Subcutaneous abdominal adipose tissue (tissue), 5 donors: Measurements from ENCODE around the gene FTO.

Experiments
- H3K27ac ChIP-seq: one replicate; pipeline ENCODE4 v1.7.0; 2013; ENCODE audit warnings: low read depth, mild to moderate bottlenecking, inconsistent platforms, low read length, moderate library complexity
- H3K27me3 ChIP-seq, 5 donors: one replicate each; pipeline ENCODE4 v1.7.0; 2013; ENCODE audit warnings: low read length in 5 of 5, inconsistent platforms in 1 of 5; ENCODE audit not compliant: control insufficient read depth in 5 of 5, insufficient read depth in 4 of 5
- H3K36me3 ChIP-seq, 5 donors: one replicate each; pipeline ENCODE4 v1.7.0; 2013; ENCODE audit warnings: low read length in 5 of 5; ENCODE audit not compliant: control insufficient read depth in 5 of 5, insufficient read depth in 5 of 5
- H3K4me1 ChIP-seq, 5 donors: one replicate each; pipeline ENCODE4 v1.7.0; 2013; ENCODE audit warnings: low read length in 5 of 5, mild to moderate bottlenecking in 3 of 5, moderate library complexity in 1 of 5; ENCODE audit not compliant: control insufficient read depth in 5 of 5, insufficient read depth in 5 of 5
- H3K4me3 ChIP-seq, 5 donors: one replicate each; pipeline ENCODE4 v1.7.0; 2013; ENCODE audit warnings: low read length in 5 of 5, low read depth in 1 of 5
- H3K9ac ChIP-seq, 5 donors: one replicate each; pipeline ENCODE4 v1.7.0; 2013; ENCODE audit warnings: low read length in 5 of 5, mild to moderate bottlenecking in 4 of 5, moderate library complexity in 3 of 5
- H3K9me3 ChIP-seq, 5 donors: one replicate each; pipeline ENCODE4 v1.7.0; 2013; ENCODE audit warnings: low read length in 5 of 5; ENCODE audit not compliant: control insufficient read depth in 5 of 5
- donor health status: healthy.
- donor health status: healthy.
- donor health status: healthy.
- donor health status: healthy.
- donor health status: healthy.

Gene FTO

DNA sequence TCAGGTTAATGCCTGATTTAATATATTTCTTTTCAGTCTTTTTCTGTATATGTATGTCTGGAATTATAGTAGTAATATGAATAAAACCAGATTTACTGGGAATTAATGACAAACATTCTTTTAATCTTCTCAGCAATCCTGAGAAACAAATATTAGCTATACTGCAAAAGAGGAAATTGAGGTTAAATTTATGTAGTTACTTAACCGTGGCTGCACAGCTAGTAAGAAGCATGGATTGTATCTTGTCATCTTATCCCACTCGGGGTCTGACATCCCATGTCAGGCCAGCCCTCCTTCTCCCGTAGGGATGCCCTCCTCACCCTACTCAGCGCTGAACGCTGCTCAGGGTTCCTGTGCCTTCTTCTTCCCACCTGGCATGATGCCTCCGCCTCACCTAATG is 143.0 kb downstream of the FTO start:
- Histone ChIP-seq H3K27me3 (no peaks in the 10 kb centered on the region), H3K4me1 (peaks cover 0 to 4% (median 0%) of the 10 kb centered on the region in 5 donors), H3K4me3 (no peak overlapping the region), H3K36me3 (peaks cover 3 to 21% (median 9%) of the 10 kb centered on the region in 5 donors), H3K9ac (no peak overlapping the region), H3K9me3 (no peaks in the 10 kb centered on the region), H3K27ac (no peak overlapping the region)

DNA sequence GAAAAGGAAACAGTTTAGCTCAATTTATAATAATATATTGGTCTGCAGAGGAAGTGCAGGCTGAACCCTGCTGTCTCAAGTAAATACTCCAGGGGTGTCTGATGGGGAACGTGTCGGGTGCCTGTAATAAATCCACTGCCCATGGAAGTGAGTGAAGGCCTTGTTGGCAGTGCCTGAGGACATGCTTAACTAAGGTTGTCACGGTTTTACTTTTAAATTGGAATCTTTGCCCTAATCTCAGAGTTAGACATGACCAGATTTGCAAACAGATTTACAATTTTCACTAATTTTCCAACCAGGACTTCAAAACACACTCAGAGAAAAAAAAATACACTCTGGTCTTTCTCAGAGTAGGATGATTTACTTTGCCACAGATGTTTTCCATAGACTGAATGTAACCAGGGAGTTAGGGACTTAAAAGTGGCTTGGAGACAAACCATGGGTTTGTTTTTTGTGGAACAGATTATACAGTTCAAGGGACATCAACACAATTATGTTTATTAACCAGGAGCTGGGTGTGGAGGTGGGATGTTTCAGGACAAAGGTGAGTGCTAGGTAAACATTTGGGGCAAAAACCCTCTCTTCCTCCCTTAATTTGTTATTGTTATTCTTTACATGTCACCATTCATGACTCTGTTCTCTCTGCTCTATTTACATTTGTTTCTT is 144.5 kb downstream of the FTO start:
- H3K9me3 ChIP-seq: no peaks in the 10 kb centered on the region
- H3K36me3 ChIP-seq: peaks cover 3 to 21% (median 9%) of the 10 kb centered on the region in 5 donors
- H3K27me3 ChIP-seq: no peaks in the 10 kb centered on the region
- H3K9ac ChIP-seq: peak overlapping the region in 1 of 5 donors; percentile 4
- no peak overlapping the region for H3K27ac ChIP-seq
- H3K4me1 ChIP-seq: peaks cover 0 to 4% (median 0%) of the 10 kb centered on the region in 5 donors
- H3K4me3 ChIP-seq: no peak overlapping the region

DNA sequence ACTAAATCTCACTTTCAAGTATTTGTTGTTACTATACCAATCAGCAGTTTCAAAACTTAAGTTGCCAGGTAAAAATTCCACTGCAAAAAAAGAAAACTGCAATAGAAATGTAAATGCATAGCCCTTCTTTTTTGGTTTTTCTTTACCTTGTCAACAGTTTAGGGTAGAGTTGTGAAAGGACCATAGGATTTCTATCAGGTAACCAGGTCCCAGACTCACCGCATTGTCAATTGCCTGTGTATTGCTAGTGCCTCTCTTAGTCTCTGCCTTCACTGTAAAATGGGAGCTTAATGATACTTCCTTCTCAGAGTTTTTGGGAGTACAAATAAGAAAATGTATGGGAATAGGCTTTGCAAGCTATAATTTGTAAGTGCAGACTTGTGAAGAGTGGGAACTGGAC is 145.0 kb downstream of the FTO start:
- Histone ChIP-seq H3K27me3 (no peaks in the 10 kb centered on the region), H3K36me3 (peaks cover 3 to 21% (median 9%) of the 10 kb centered on the region in 5 donors), H3K9me3 (no peaks in the 10 kb centered on the region), H3K4me1 (peaks cover 0 to 4% (median 0%) of the 10 kb centered on the region in 5 donors), H3K9ac (no peak overlapping the region), H3K4me3 (no peak overlapping the region), H3K27ac (no peak overlapping the region)

DNA sequence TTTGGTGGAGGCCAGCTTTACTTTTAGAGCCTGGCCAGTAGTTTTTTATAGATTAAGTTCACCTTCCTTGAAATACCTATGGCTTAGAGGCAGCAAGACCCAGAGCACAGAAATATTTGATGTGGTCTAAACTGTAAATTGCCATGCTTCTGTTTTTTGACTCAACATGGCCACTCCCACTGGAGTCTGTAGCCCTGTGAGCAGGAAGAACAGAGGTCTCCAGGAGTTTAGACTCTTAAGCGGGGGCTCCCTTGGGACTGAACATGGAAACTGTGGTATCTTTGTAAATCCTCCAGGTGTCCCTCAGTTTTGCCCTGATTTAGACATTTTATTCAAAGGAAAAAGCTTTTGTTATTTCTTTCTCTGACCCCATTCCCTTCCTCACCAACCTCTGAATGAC is 145.6 kb downstream of the FTO start:
- Histone ChIP-seq H3K4me3 (no peak overlapping the region), H3K36me3 (peaks cover 3 to 21% (median 9%) of the 10 kb centered on the region in 5 donors), H3K27me3 (no peaks in the 10 kb centered on the region), H3K4me1 (peaks cover 0 to 4% (median 0%) of the 10 kb centered on the region in 5 donors), H3K27ac (no peak overlapping the region), H3K9ac (no peak overlapping the region), H3K9me3 (peaks cover 0 to 4% (median 0%) of the 10 kb centered on the region in 5 donors)

DNA sequence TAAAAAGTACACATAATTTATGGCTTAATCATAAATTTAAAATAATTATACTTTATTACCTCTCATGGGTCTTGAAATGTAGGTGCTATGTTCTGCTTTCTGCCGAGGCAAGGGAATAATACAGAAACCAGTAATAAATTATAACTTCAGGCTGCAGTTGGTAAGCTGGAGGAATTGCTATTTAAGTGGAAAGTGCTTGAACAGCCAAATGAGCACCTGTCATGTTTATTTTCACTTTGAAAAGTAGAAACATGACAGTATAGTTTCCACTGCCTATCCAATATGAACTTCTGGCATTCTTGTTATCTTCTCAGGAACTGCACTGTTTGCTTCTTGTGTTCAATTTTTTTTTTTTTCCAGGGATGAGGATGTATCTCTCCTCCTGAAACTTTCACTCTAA is 146.0 kb downstream of the FTO start:
- Histone ChIP-seq H3K9me3 (peaks cover 0 to 4% (median 0%) of the 10 kb centered on the region in 5 donors), H3K9ac (no peak overlapping the region), H3K4me3 (no peak overlapping the region), H3K27ac (no peak overlapping the region), H3K36me3 (peaks cover 1 to 20% (median 9%) of the 10 kb centered on the region in 5 donors), H3K4me1 (peaks cover 0 to 4% (median 0%) of the 10 kb centered on the region in 5 donors), H3K27me3 (no peaks in the 10 kb centered on the region)

DNA sequence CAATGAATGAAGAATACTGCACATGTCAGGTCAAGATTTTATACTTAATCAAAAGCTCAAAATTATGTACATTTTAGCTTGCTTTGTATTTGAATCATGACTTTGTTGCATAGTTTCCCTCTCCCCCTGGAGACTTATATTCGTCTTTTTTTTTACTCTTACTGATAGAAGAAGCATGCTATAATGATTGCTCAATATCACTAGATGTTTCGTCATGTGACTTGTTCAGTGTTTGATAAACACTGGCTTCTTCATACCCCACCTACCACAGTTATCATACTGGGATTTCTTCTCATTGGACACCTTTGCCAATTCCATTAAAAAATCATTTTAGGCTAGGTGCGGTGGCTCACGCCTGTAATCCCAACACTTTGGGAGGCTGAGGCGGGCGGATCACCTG is 148.7 kb downstream of the FTO start:
- H3K4me1 ChIP-seq: no peaks in the 10 kb centered on the region
- no peaks in the 10 kb centered on the region for H3K27me3 ChIP-seq
- peaks cover 0 to 9% (median 0%) of the 10 kb centered on the region in 5 donors for H3K36me3 ChIP-seq
- no peak overlapping the region for H3K27ac ChIP-seq
- H3K9ac ChIP-seq: no peak overlapping the region
- H3K9me3 ChIP-seq: peaks cover 0 to 4% (median 0%) of the 10 kb centered on the region in 5 donors
- no peak overlapping the region for H3K4me3 ChIP-seq

DNA sequence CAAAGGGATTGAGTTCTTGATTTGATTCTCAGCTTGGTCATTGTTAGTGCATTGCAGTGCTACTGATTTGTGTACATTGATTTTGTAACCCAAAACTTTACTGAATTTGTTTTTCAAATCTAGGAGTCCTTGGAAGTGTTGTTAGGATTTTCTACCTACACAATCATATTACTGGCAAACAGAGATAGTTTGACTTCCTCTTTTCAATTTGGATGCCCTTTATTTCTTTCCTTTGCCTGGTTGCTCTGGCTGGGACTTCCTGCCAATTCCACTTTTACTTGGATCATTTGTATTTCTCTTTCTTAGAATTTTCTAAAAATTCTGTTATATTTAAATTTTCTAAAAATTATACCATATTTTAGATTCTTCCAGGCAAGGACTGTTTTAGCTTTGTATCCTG is 151.1 kb downstream of the FTO start:
- Histone ChIP-seq H3K27me3 (no peaks in the 10 kb centered on the region), H3K4me1 (no peaks in the 10 kb centered on the region), H3K9me3 (peaks cover 0 to 4% (median 0%) of the 10 kb centered on the region in 5 donors), H3K4me3 (no peak overlapping the region), H3K27ac (no peak overlapping the region), H3K9ac (no peak overlapping the region), H3K36me3 (peaks cover 0 to 5% (median 0%) of the 10 kb centered on the region in 5 donors)

DNA sequence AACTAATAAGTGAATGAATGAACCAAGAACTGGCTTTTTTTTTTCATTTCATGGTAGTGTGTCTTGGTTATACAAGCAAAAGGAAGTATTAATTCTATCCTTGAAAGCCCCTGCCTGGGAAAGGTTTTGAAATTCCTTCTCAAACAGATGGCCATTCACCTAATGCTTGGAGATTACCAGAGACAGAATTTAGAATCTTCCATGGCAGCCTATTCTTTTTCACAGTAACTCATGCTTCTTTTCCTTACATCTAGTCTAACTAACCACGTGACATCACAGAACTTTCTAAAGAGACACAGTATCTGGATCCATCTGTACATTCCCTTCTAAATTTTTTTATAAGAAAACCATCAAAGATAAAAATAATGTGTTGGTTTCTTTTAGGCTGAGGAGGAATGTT is 151.6 kb downstream of the FTO start:
- Histone ChIP-seq H3K9ac (no peak overlapping the region), H3K9me3 (peaks cover 0 to 4% (median 0%) of the 10 kb centered on the region in 5 donors), H3K27ac (no peak overlapping the region), H3K4me1 (no peaks in the 10 kb centered on the region), H3K4me3 (no peak overlapping the region), H3K27me3 (no peaks in the 10 kb centered on the region), H3K36me3 (peaks cover 0 to 5% (median 1%) of the 10 kb centered on the region in 5 donors)

DNA sequence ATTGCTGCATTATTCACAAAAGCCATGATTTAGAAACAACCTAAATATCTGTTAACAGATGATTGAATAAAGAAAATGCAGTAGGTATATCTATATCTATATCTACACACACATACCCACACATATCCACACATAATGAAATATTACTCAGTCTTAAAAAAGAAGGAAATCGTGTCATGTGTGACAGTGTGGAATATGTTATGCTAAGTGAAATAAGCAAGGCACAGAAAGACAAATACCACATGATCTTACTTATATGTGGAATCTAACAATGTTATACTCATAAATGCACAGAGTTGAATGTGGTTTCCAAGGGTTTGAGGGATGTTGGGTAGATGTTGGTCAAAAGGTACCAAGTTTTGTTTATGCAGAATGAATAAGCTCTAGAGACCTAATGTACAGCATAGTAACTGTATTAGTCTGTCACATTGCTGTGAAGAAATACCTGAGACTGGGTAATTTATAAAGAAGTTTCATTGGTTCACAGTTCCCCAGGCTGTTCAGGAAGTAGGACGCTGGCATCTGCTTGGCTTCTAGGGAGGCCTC is 156.1 kb downstream of the FTO start:
- H3K36me3 ChIP-seq: peaks cover 5 to 12% (median 10%) of the 10 kb centered on the region in 5 donors
- no peaks in the 10 kb centered on the region for H3K9me3 ChIP-seq
- no peak overlapping the region for H3K27ac ChIP-seq
- H3K4me3 ChIP-seq: no peak overlapping the region
- peaks cover 0 to 3% (median 2%) of the 10 kb centered on the region in 5 donors for H3K4me1 ChIP-seq
- H3K27me3 ChIP-seq: no peaks in the 10 kb centered on the region
- no peak overlapping the region for H3K9ac ChIP-seq

DNA sequence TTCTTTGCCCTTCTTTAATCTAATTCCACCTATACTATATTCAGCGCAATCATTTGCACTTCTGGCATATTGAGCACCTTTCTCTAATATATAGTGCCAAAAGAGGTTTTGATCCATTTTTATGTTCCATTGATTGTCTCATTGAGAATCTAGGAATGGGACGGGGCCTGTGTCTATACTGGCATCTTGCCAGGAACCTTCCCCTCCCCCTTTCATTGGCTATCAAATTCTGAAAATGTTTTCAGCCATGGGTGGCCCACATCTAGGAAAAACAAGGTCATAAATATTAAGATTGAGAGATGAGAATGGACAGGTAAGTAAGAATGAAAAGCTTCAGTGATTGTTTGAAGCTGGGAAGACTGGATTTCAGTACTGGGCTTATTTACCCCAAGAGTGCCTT is 159.9 kb downstream of the FTO start:
- no peak overlapping the region for H3K4me3 ChIP-seq
- no peak overlapping the region for H3K9ac ChIP-seq
- H3K27ac ChIP-seq: no peak overlapping the region
- peaks cover 5 to 12% (median 10%) of the 10 kb centered on the region in 5 donors for H3K36me3 ChIP-seq
- peaks cover 0 to 4% (median 0%) of the 10 kb centered on the region in 5 donors for H3K9me3 ChIP-seq
- peaks cover 0 to 10% (median 7%) of the 10 kb centered on the region in 5 donors for H3K4me1 ChIP-seq
- H3K27me3 ChIP-seq: no peaks in the 10 kb centered on the region
